ENCODE measurements around the gene NME3. TPM values are rescaled to one million over a fixed set of nuclear protein-coding genes. Genes with fewer than 3 reads are reported as not detected.

NME3 gene
- total and polyA plus RNA-seq, 2 of the 4 experiments (the other 2 are of a cell fraction), result 12.7 to 41.2 TPM

DNA sequence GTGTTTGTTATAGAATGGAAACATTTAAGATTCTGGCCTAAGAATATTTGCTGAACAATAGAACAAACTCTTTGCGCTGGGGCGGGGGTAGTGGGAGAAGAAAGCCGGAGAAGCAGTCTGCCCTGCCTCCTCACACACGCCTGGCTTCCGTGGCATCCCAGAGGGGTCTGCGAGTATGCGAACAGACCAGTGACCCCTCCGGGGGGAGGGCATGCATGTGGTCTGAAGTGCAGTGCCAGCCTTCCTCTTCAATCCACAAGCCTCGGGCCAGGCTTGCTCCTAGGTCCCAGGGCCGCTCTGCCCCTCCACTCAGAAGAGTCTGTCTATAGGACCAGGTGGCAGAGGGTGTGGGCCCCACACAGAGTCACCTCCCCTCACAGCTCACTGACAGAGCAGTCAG is 36.3 kb upstream of the NME3 start:
- no peak overlapping the region for H2AFZ ChIP-seq (replicated peaks; ENCODE audit: low read length, poor library complexity)
- H3K9me1 ChIP-seq (ENCODE audit: insufficient read depth, low read length), result no peaks in the 10 kb centered on the region
- no peaks in the 10 kb centered on the region for H3K4me1 ChIP-seq (ENCODE audit: control insufficient read depth, insufficient read depth, low read length)
- no peaks in the 10 kb centered on the region for H3K9me3 ChIP-seq (ENCODE audit: control insufficient read depth, insufficient read depth, low read length)
- H4K91ac ChIP-seq (ENCODE audit: insufficient read depth, low read depth, low read length), result no peak overlapping the region
- TF ChIP-seq RCOR1 (IDR thresholded peaks at IDR 0.05; ENCODE audit: insufficient replicate concordance, low read length) (no peak), BHLHE40 (IDR thresholded peaks at IDR 0.05; ENCODE audit: low read depth, low read length) (no peak), POLR2A (IDR thresholded peaks at IDR 0.05; ENCODE audit: low read depth, low read length) (no peak), MAFK (IDR thresholded peaks at IDR 0.05; ENCODE audit: low read depth, low read length) (no peak), RAD21 (IDR thresholded peaks at IDR 0.05; ENCODE audit: low read length) (no peak), MAZ (IDR thresholded peaks at IDR 0.05; ENCODE audit: borderline replicate concordance, low read depth, low read length) (no peak), CTCF (conservative IDR thresholded peaks at IDR 0.05; ENCODE audit: low read depth, low read length) (no peak), CEBPB (IDR thresholded peaks at IDR 0.05; ENCODE audit: low read depth, low read length) (no peak)
- TF ChIP-seq, protein P1, sequence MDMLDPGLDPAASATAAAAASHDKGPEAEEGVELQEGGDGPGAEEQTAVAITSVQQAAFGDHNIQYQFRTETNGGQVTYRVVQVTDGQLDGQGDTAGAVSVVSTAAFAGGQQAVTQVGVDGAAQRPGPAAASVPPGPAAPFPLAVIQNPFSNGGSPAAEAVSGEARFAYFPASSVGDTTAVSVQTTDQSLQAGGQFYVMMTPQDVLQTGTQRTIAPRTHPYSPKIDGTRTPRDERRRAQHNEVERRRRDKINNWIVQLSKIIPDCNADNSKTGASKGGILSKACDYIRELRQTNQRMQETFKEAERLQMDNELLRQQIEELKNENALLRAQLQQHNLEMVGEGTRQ (IDR thresholded peaks at IDR 0.05; ENCODE audit: low read depth, low read length), result no peak
- TF ChIP-seq, protein P2, sequence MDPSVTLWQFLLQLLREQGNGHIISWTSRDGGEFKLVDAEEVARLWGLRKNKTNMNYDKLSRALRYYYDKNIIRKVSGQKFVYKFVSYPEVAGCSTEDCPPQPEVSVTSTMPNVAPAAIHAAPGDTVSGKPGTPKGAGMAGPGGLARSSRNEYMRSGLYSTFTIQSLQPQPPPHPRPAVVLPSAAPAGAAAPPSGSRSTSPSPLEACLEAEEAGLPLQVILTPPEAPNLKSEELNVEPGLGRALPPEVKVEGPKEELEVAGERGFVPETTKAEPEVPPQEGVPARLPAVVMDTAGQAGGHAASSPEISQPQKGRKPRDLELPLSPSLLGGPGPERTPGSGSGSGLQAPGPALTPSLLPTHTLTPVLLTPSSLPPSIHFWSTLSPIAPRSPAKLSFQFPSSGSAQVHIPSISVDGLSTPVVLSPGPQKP (IDR thresholded peaks at IDR 0.05; ENCODE audit: borderline replicate concordance, low read depth, low read length), result no peak
- no peak overlapping the region for H3K23ac ChIP-seq (ENCODE audit: low read depth, low read length)
- H3K14ac ChIP-seq (replicated peaks; ENCODE audit: low read depth, low read length), result no peak overlapping the region
- H3K4ac ChIP-seq (ENCODE audit: low read depth, low read length), result no peak overlapping the region
- H3K27me3 ChIP-seq (ENCODE audit: control insufficient read depth, insufficient read depth, low read length), result no peaks in the 10 kb centered on the region
- ChIA-PET CTCF (no interaction called here), POLR2A (ENCODE audit: unreplicated experiment) (no interaction called here)
- DNase-seq (no peak), ATAC-seq (ENCODE audit: low read depth) (no peak)
- no peak overlapping the region for H3K27ac ChIP-seq (ENCODE audit: insufficient read depth, low read length)
- H4K20me1 ChIP-seq (ENCODE audit: insufficient read depth, low read length), result no peaks in the 10 kb centered on the region
- H3K4me2 ChIP-seq (ENCODE audit: low read depth, low read length), result no peak overlapping the region
- H2BK120ac ChIP-seq (ENCODE audit: low read depth, low read length), result no peak overlapping the region
- H3K9ac ChIP-seq (ENCODE audit: low read depth, low read length), result no peak overlapping the region
- H3K79me1 ChIP-seq (ENCODE audit: low read depth in 1 of 2, low read length in 2 of 2), result 0 out of 4 replicates have a peak, but pooled peaks cover 0 to 2% of the 10 kb centered on the region in 2 experiments
- H4K5ac ChIP-seq (ENCODE audit: low read depth, low read length), result no peak overlapping the region
- H2BK15ac ChIP-seq (ENCODE audit: low read depth, low read length), result no peak overlapping the region
- H3K36me3 ChIP-seq (ENCODE audit: control insufficient read depth, insufficient read depth, low read length), result peaks cover 19% of the 10 kb centered on the region; the same call in 1 of the 2 replicates
- H3K56ac ChIP-seq (ENCODE audit: extremely low read depth, insufficient read depth, low read length), result no peak overlapping the region
- H3K18ac ChIP-seq (ENCODE audit: low read depth, low read length), result no peak overlapping the region
- intact Hi-C loops (cut with micrococcal nuclease) (no loop called here), dilution Hi-C loops (cut with HindIII; ENCODE audit: low sequenced_read_pairs, unreplicated experiment) (no loop called here), in situ Hi-C loops (cut with MboI; ENCODE audit: low sequenced_read_pairs) (no loop called here)
- no peak overlapping the region for H4K8ac ChIP-seq (ENCODE audit: low read depth in 2 of 2, low read length in 2 of 2)
- no peak overlapping the region for H2AK5ac ChIP-seq (ENCODE audit: low read depth, low read length)
- 87% methylated on average over 6 of the region's 10 CpGs; no CpG with 5 or more reads in 1 of the 2 experiments for WGBS, 2 experiments (ENCODE audit: extremely low coverage in 2 of 2, insufficient read length in 1 of 2)
- H2BK20ac ChIP-seq (ENCODE audit: low read depth, low read length), result no peak overlapping the region
- no TSS peak for BruUV-seq (replicated peaks)
- no peak overlapping the region for H2AK9ac ChIP-seq (replicated peaks; ENCODE audit: low read depth, low read length, poor library complexity)
- H3K4me3 ChIP-seq (ENCODE audit: insufficient read depth, low read depth, low read length), result no peak overlapping the region
- no peak overlapping the region for H2BK5ac ChIP-seq (ENCODE audit: low read depth, low read length, poor library complexity, severe bottlenecking)
